Spleen (tissue), 7 donors: ENCODE results near the gene ACTR3C.
"Not testable (repeated sequence)": the region's sequence is repeated elsewhere in the genome, so short reads cannot be mapped to it uniquely, and the experiment has no call there.

Experiments
- POLR2A ChIP-seq, 3 donors: fragments of 450-650 bp; IDR thresholded peaks; one replicate each; pipeline ENCODE4 v1.5.1; 2017; ENCODE audit warnings: antibody characterized with exemption in 3 of 3, mild to moderate bottlenecking in 1 of 3
- POLR2AphosphoS5 ChIP-seq, 3 donors: sonication (generic); formaldehyde crosslinking; IDR thresholded peaks; one replicate each; pipeline ENCODE4 v1.5.1; 2017; ENCODE audit warnings: antibody characterized with exemption in 3 of 3
- TF ChIP-seq, protein P1 (sequence below), 11 experiments: fragments of 200-600 bp in 7 of 11; fragments of 450-650 bp in 4 of 11; sonication (generic) in 4 of 11; IDR thresholded peaks in 8 of 11; conservative IDR thresholded peaks in 3 of 11; 1 replicate in 7 of 11; 2 replicates in 4 of 11; pipeline versions ENCODE4 v1.4.0 to v1.8.0; 2016 to 2021; ENCODE audit warnings: antibody characterized with exemption in 11 of 11, inconsistent platforms in 4 of 11, mild to moderate bottlenecking in 1 of 11
- donor health status: DM: no; HTN: no; CAD: no; lungs with moderate emphysema.
- donor health status: DM: no; HTN: no; CAD: no.
- donor health status: DM: no; HTN: no; CAD: no.

DNA sequence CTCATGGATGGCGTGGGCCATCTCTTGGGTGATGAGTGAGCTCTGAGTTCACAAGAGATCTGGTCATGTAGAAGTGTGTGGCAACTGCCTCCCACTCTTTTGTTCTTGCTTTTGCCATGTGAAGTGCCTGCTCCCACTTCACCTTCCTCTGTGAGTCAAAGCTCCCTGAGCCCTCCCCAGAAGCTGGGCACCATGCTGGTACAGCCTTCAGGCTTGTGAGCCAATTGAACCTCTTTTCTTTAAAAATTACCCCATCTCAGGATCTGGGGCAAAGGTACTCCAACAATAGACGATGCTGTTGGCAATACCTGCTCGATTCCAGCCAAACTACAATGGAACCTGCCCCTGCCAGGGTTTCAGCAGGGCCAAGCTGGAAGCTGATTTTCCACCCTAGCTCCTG is 75.6 kb downstream of the ACTR3C start:
- TF ChIP-seq, protein P1, sequence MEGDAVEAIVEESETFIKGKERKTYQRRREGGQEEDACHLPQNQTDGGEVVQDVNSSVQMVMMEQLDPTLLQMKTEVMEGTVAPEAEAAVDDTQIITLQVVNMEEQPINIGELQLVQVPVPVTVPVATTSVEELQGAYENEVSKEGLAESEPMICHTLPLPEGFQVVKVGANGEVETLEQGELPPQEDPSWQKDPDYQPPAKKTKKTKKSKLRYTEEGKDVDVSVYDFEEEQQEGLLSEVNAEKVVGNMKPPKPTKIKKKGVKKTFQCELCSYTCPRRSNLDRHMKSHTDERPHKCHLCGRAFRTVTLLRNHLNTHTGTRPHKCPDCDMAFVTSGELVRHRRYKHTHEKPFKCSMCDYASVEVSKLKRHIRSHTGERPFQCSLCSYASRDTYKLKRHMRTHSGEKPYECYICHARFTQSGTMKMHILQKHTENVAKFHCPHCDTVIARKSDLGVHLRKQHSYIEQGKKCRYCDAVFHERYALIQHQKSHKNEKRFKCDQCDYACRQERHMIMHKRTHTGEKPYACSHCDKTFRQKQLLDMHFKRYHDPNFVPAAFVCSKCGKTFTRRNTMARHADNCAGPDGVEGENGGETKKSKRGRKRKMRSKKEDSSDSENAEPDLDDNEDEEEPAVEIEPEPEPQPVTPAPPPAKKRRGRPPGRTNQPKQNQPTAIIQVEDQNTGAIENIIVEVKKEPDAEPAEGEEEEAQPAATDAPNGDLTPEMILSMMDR (IDR thresholded peaks at IDR 0.05 in 8 of 11, conservative IDR thresholded peaks at IDR 0.05 in 3 of 11) = not testable (repeated sequence)
- TF ChIP-seq POLR2A, POLR2AphosphoS5 (IDR thresholded peaks at IDR 0.05): not testable (repeated sequence)
